ENCODE measurements around the gene ANTXR1.

ANTXR1 gene

GRCh38 chr2:69013142-69013839 lies at the start of gene ANTXR1:
ANTXR1 (plus strand) TSS chr2:69013179; CDS start chr2:69013500, 321 bp downstream.
- DNase-seq (ENCODE audit: low read depth in 2 of 3, low spot score in 1 of 3): peak in 1 of 3 donors; percentile 8

DNA sequence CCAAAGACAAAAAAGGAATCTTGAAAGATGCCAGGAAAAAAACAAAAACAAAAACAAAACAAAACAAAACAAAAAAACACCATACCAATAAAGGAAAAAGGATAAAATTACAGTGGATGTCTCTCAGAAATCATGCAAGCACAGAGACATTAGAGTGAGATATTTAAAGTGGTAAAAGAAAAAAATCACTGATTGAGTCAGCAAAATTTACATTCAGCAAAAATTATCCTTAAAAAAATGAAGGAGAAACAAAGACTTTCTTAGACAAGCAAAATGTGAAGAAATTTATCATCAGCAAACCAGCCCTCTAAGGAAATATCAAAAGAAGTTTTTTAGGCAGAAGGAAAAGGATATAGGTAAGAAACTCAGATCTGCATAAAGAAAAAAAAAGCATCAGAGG lies 48.7 kb upstream of the ANTXR1 start:
- no peak for DNase-seq (ENCODE audit: low read depth in 2 of 3, low spot score in 1 of 3)

DNA sequence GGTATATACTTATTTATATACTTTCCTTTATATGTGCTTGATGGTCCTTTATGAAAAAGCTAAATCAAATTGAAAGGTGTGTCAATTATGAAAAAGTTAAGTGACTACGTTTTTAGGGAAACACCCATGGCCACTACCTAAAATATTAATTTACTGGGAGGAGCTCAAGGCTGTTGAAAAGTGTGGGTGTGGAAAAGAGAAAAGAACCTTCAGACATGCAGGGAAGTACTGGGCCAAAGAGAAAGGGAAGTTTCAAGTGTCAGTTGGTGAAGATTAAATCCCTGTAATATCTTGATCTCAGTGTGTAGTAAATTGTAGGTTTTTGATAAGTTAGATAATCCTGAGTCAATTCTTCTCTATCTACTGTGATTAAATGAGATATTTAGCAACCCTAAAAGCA lies 44.8 kb upstream of the ANTXR1 start:
- DNase-seq (ENCODE audit: low read depth in 2 of 3, low spot score in 1 of 3): no peak

GRCh38 chr2:68969736-68970490 lies 43.1 kb upstream of the ANTXR1 start:
- no peak for DNase-seq (ENCODE audit: low read depth in 2 of 3, low spot score in 1 of 3)

- no peak for DNase-seq (ENCODE audit: low read depth in 2 of 3, low spot score in 1 of 3)
Observed at GRCh38 chr2:68970566-68971265, 42.3 kb upstream of the ANTXR1 start.

- no peak for DNase-seq (ENCODE audit: low read depth in 2 of 3, low spot score in 1 of 3)
Observed at GRCh38 chr2:68971591-68972231, 41.3 kb upstream of the ANTXR1 start.

- DNase-seq (ENCODE audit: low read depth in 2 of 3, low spot score in 1 of 3): no peak
Observed at GRCh38 chr2:68974251-68974650, 38.7 kb upstream of the ANTXR1 start, which contains the start of gene GKN1. GKN1 (plus strand) TSS chr2:68974636; CDS start chr2:68974678, 42 bp downstream.

GRCh38 chr2:68974946-68975665 lies 37.9 kb upstream of the ANTXR1 start:
- DNase-seq (ENCODE audit: low read depth in 2 of 3, low spot score in 1 of 3): no peak

GRCh38 chr2:68975844-68976243 lies 37.1 kb upstream of the ANTXR1 start:
- no peak for DNase-seq (ENCODE audit: low read depth in 2 of 3, low spot score in 1 of 3)

DNA sequence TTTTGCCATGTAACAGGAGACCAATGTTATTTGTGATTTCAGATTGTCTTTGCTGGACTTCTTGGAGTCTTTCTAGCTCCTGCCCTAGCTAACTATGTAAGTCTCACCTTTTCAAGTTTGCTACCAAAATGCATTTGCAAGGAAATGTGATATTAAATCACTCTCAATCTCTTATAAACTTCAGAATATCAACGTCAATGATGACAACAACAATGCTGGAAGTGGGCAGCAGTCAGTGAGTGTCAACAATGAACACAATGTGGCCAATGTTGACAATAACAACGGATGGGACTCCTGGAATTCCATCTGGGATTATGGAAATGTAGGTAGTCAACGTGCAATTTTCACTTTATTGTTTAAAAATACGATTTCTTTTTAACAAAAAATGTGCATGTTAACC lies 35.5 kb upstream of the ANTXR1 start:
- DNase-seq (ENCODE audit: low read depth in 2 of 3, low spot score in 1 of 3): no peak

DNA sequence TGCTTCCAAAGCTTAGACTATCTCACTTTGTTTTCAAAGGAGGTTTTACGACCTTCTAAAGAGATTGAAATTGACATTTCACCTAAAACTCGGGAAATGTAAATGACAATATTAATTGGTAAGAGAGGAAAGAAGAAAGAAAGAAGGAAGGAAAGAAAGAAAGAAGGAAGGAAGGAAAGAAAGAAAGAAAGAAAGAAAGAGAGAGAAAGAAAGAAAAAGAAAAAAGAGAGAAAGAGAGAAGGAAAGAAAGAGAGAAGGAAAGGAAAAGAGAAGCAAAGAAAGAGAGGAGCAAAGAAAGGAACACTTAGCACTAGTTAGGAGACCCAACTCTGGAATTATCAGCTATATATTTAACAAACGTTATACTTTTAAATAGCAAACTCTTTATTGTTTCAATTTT lies 34.9 kb upstream of the ANTXR1 start:
- DNase-seq (ENCODE audit: low read depth in 2 of 3, low spot score in 1 of 3): no peak

DNA sequence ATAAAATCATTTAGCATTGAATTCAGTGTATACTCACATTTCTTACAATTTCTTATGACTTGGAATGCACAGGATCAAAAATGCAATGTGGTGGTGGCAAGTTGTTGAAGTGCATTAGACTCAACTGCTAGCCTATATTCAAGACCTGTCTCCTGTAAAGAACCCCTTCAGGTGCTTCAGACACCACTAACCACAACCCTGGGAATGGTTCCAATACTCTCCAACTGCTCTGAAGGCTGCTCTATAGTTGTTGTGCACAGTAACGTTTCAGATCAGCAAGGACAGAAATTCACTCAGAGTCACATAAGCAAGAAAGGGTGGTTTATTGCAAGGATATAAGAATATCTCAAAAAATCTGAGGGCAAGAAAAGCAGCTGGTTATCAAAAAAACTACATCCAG lies 32.0 kb upstream of the ANTXR1 start:
- no peak for DNase-seq (ENCODE audit: low read depth in 2 of 3, low spot score in 1 of 3)

DNA sequence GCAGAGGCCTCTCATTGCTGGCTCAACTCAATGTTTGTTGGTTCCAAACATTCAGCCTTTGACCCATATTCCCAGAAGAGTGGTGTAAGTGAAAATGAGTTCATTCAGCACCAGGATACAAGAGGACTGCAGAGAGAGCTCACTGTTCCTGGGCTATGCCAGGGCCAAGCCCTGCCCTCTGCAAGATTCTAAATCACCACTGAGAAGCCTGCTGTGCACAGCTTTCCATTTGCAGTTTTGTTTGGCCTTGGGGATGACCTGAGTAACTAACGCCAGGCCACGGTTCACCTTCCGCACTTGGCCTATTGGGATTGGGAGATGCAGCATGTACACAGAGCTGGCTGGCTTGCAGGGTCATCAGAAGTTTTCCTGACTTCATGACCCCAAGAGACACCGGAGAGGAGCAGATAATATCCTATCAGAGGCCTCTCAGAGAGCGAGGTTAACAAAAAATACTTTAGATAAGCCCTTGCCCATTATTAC lies 25.9 kb upstream of the ANTXR1 start:
- no peak for DNase-seq (ENCODE audit: low read depth in 2 of 3, low spot score in 1 of 3)

GRCh38 chr2:68989035-68989434 lies 23.9 kb upstream of the ANTXR1 start:
- no peak for DNase-seq (ENCODE audit: low read depth in 2 of 3, low spot score in 1 of 3)

- no peak for DNase-seq (ENCODE audit: low read depth in 2 of 3, low spot score in 1 of 3)
Observed at GRCh38 chr2:68992341-68992740, 20.6 kb upstream of the ANTXR1 start.

- no peak for DNase-seq (ENCODE audit: low read depth in 2 of 3, low spot score in 1 of 3)
Observed at GRCh38 chr2:68992933-68993332, 20.0 kb upstream of the ANTXR1 start.

- DNase-seq (ENCODE audit: low read depth in 2 of 3, low spot score in 1 of 3): no peak
Observed at GRCh38 chr2:68993660-68994059, 19.3 kb upstream of the ANTXR1 start.

GRCh38 chr2:68994864-68995263 lies 18.1 kb upstream of the ANTXR1 start:
- DNase-seq (ENCODE audit: low read depth in 2 of 3, low spot score in 1 of 3): no peak

DNA sequence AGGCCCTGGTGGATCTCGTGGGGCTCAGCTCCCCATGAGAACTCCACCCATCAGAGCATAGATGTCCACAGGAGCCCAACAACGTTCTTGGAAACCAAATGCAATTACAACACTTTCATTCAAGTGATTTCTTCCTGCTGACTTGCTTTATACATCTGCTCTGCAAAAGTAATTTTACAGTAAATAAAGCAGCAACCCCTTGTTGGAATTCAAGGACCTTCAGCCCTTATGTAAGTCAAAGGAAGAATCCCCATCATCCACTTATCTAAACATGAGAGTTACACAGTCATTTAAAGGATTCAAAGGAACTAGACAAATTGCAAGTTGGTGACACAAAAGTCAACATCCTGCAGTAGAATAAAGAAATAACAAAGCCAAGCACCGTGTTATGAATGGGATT lies 17.1 kb upstream of the ANTXR1 start:
- DNase-seq (ENCODE audit: low read depth in 2 of 3, low spot score in 1 of 3): no peak

DNA sequence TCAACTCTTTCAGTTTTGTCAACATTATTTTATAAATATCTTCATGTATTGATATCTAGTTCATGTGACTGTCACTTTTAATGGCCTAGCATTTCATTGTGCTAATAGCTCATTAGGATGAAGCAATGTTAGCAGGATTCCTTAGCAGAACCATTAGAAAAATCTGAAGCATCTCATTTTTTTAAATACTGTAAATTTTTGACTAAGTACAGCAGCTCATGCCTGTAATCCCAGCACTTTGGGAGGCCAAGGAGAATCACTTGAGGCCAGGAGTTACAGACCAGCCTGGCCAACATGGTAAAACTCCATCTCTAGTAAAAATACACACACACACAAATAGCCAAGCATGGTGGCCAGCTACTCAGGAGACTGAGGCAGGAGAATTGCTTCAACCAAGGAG lies 15.6 kb upstream of the ANTXR1 start:
- no peak for DNase-seq (ENCODE audit: low read depth in 2 of 3, low spot score in 1 of 3)

GRCh38 chr2:69001879-69002278 lies 11.1 kb upstream of the ANTXR1 start:
- DNase-seq (ENCODE audit: low read depth in 2 of 3, low spot score in 1 of 3): no peak
